Measurements from ENCODE around the gene NR1D2. TPM values are rescaled to one million over a fixed set of nuclear protein-coding genes. Genes with fewer than 3 reads are reported as not detected.
"Not testable (repeated sequence)": the region's sequence is repeated elsewhere in the genome, so short reads cannot be mapped to it uniquely, and the experiment has no call there.

The NR1D2 gene
- 33.4 TPM for polyA plus RNA-seq (2013, experiment 1 of 2)
- 36.2 TPM for polyA plus RNA-seq (2013, experiment 2 of 2)

DNA sequence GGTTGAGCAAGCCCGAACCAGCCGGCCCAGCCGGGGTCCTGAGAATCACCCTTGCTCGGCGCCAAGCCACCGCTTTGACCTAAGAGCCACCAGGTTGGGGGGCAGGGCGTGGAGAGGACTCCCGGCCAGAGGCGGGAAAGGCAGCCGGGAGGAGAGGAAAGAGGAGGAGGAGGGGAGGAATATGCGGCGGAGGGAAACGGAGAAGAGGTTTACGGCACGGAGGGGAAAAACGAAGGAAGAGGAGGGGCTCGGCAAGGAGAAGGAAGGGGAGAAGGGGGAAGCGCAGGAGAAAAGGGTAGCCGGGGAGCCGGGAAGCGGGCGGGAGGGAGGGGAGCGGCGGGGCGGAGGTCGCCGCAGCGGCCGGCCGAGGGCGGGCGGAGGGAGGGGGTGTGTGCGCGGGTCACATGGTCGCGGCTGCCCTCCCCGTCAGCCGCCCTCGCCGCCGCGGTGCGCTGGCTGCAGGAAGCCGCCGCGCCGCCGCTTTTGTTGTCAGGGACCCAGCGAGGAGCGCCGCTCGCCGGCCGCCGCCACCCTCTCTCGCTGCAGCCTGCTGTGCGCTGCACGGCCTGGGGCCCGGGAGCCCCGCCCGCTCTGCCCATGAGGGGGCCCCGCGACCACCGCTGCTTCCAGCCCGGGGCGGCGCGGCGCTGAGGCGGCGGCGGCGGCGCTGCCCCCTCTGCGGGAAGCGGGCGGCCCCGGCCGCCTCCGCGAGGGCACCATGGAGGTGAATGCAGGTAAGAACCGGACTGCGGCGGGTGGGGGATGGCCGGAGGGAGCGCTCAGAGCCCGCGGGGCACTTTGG, at the start of gene NR1D2:
Gene NR1D2, plus strand, starts transcription at position 426 of the 802 bp plus-strand sequence. Its CDS starts 293 bp downstream, at position 719.
- peaks cover 9% of the 10 kb centered on the region for H3K36me3 ChIP-seq (ENCODE audit: control insufficient read depth, insufficient read depth, low read length)
- peaks cover 12% of the 10 kb centered on the region for H3K4me1 ChIP-seq (ENCODE audit: control insufficient read depth, insufficient read depth, low read length, poor library complexity, severe bottlenecking)
- H3K27ac ChIP-seq (ENCODE audit: low read depth, low read length, severe bottlenecking) = peak within 1 kb of the TSS; percentile 99
- 0 to 1% methylated on average over 52 to 68 of the region's 88 CpGs for WGBS, 2 experiments (ENCODE audit: insufficient coverage in 2 of 2)
- peak within 1 kb of the TSS; percentile 59 for H3K4me3 ChIP-seq (ENCODE audit: extremely low read depth, insufficient read depth, low read length, poor library complexity, severe bottlenecking)
- no peaks in the 10 kb centered on the region for H3K9me3 ChIP-seq (ENCODE audit: control insufficient read depth, low read length)

GRCh38 chr3:23900744-23901143, 44.3 kb upstream of the NR1D2 start:
- H3K4me1 ChIP-seq (ENCODE audit: control insufficient read depth, insufficient read depth, low read length, poor library complexity, severe bottlenecking) = no peaks in the 10 kb centered on the region
- no peak overlapping the region for H3K27ac ChIP-seq (ENCODE audit: low read depth, low read length, severe bottlenecking)
- peaks cover 87% of the 10 kb centered on the region for H3K36me3 ChIP-seq (ENCODE audit: control insufficient read depth, insufficient read depth, low read length)
- H3K4me3 ChIP-seq (ENCODE audit: extremely low read depth, insufficient read depth, low read length, poor library complexity, severe bottlenecking) = no peak overlapping the region
- H3K9me3 ChIP-seq (ENCODE audit: control insufficient read depth, low read length) = peaks cover 12% of the 10 kb centered on the region
- 95 to 98% methylated on average over 5 to 6 of the region's 6 CpGs for WGBS, 2 experiments (ENCODE audit: insufficient coverage in 2 of 2)

DNA sequence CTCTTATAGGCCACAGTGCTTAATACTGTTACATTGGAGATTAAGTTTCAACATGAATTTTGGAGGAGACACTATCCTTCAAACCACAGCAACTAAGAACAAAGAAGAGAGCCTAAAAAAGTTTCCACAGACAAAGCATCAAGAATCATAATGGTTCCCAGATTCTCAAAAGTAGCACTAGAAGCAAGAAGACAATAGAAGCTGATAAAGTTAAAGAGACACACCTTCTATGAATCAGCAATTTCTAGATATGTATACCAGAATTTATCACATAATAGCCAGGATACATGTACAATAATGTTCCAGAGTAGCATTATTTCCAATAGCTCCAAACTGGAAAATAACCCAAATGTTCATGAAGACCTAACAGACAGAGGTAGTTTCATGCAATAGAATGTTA, 40.5 kb upstream of the NR1D2 start:
- H3K27ac ChIP-seq (ENCODE audit: low read depth, low read length, severe bottlenecking) = no peak overlapping the region
- H3K4me1 ChIP-seq (ENCODE audit: control insufficient read depth, insufficient read depth, low read length, poor library complexity, severe bottlenecking) = no peaks in the 10 kb centered on the region
- peaks cover 75% of the 10 kb centered on the region for H3K36me3 ChIP-seq (ENCODE audit: control insufficient read depth, insufficient read depth, low read length)
- H3K4me3 ChIP-seq (ENCODE audit: extremely low read depth, insufficient read depth, low read length, poor library complexity, severe bottlenecking) = no peak overlapping the region
- H3K9me3 ChIP-seq (ENCODE audit: control insufficient read depth, low read length) = peaks cover 2% of the 10 kb centered on the region

DNA sequence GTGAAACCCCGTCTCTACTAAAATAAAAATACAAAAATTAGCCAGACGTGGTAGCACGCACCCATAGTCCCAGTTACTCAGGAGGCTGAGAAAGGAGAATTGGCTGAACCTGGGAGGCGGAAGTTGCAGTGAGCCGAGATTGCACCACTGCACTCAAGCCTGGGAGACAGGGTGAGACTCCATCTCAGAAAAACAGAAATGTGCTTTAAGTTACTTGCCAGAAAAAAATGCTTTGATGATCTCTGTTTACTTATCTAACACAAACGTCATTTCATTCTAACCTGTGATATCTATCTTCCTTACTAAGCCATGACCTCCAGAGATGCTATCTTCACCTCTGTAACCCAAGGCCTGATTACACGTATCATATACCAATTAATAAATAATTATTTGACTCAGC, 35.7 kb upstream of the NR1D2 start:
- H3K9me3 ChIP-seq (ENCODE audit: control insufficient read depth, low read length) = no peaks in the 10 kb centered on the region
- H3K27ac ChIP-seq (ENCODE audit: low read depth, low read length, severe bottlenecking) = no peak overlapping the region
- H3K4me1 ChIP-seq (ENCODE audit: control insufficient read depth, insufficient read depth, low read length, poor library complexity, severe bottlenecking) = no peaks in the 10 kb centered on the region
- WGBS, 2 experiments (ENCODE audit: insufficient coverage in 2 of 2) = 86 to 92% methylated on average over 4 to 6 of the region's 7 CpGs
- no peak overlapping the region for H3K4me3 ChIP-seq (ENCODE audit: extremely low read depth, insufficient read depth, low read length, poor library complexity, severe bottlenecking)
- peaks cover 51% of the 10 kb centered on the region for H3K36me3 ChIP-seq (ENCODE audit: control insufficient read depth, insufficient read depth, low read length)

DNA sequence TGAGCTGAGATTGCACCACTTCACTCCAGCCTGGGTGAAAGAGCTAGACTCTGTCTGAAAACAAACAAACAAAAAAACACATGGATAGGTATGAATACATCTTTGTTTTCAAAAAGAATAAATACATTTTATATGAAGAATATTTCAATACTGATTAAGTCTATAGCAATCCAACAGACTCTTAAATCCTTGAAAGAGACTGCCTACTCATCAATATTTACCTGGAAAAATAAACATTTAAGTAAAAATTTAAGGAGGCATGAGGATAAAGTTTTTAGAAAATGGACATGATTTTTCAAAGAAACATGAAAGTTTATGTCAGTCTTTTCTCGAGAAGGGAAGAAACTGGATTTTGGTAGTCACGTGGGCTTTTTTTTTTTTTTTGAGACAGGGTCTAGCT, 33.7 kb upstream of the NR1D2 start:
- 81 to 94% methylated on average over 2 of the region's 2 CpGs for WGBS, 2 experiments (ENCODE audit: insufficient coverage in 2 of 2)
- peaks cover 34% of the 10 kb centered on the region for H3K36me3 ChIP-seq (ENCODE audit: control insufficient read depth, insufficient read depth, low read length)
- no peaks in the 10 kb centered on the region for H3K9me3 ChIP-seq (ENCODE audit: control insufficient read depth, low read length)
- H3K4me3 ChIP-seq (ENCODE audit: extremely low read depth, insufficient read depth, low read length, poor library complexity, severe bottlenecking) = no peak overlapping the region
- H3K4me1 ChIP-seq (ENCODE audit: control insufficient read depth, insufficient read depth, low read length, poor library complexity, severe bottlenecking) = peaks cover 4% of the 10 kb centered on the region
- H3K27ac ChIP-seq (ENCODE audit: low read depth, low read length, severe bottlenecking) = no peak overlapping the region

DNA sequence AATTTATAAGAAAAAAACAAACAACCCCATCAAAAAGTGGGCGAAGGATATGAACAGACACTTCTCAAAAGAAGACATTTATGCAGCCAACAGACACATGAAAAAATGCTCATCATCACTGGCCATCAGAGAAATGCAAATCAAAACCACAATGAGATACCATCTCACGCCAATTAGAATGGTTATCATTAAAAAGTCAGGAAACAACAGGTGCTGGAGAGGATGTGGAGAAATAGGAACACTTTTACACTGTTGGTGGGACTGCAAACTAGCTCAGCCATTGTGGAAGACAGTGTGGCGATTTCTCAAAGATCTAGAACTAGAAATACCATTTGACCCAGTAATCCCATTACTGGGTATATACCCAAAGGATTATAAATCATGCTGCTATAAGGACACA, 32.8 kb upstream of the NR1D2 start:
- not testable (repeated sequence) for H3K4me3 ChIP-seq (ENCODE audit: extremely low read depth, insufficient read depth, low read length, poor library complexity, severe bottlenecking); H3K27ac ChIP-seq (ENCODE audit: low read depth, low read length, severe bottlenecking); H3K9me3 ChIP-seq (ENCODE audit: control insufficient read depth, low read length); H3K4me1 ChIP-seq (ENCODE audit: control insufficient read depth, insufficient read depth, low read length, poor library complexity, severe bottlenecking)
- WGBS, 2 experiments (ENCODE audit: insufficient coverage in 2 of 2) = no CpG with 5 or more reads among the region's 3 CpGs
- H3K36me3 ChIP-seq (ENCODE audit: control insufficient read depth, insufficient read depth, low read length) = peaks cover 27% of the 10 kb centered on the region

DNA sequence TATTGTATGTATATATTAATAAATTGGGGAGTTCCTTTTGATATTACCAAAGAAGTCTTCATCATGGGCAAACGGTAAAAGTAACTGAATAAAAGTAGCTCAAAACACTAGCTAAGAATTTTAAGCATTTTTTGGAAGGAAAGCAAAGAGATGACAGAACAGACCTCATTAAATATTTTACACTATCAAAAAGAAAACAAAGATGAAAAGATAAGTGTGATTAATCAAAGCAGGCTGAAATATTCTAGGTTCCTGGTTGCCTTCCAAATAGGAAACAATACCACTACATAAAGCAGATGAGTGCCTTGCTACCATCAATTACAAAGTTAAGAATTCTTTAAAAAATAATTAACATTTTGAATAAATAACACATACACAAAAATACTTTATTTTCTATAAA, 31.9 kb upstream of the NR1D2 start:
- Histone ChIP-seq H3K4me3 (ENCODE audit: extremely low read depth, insufficient read depth, low read length, poor library complexity, severe bottlenecking) (no peak overlapping the region), H3K9me3 (ENCODE audit: control insufficient read depth, low read length) (no peaks in the 10 kb centered on the region), H3K4me1 (ENCODE audit: control insufficient read depth, insufficient read depth, low read length, poor library complexity, severe bottlenecking) (peaks cover 4% of the 10 kb centered on the region), H3K27ac (ENCODE audit: low read depth, low read length, severe bottlenecking) (no peak overlapping the region), H3K36me3 (ENCODE audit: control insufficient read depth, insufficient read depth, low read length) (peaks cover 34% of the 10 kb centered on the region)
- WGBS, 2 experiments (ENCODE audit: insufficient coverage in 2 of 2) = no CpG with 5 or more reads among the region's 1 CpG

DNA sequence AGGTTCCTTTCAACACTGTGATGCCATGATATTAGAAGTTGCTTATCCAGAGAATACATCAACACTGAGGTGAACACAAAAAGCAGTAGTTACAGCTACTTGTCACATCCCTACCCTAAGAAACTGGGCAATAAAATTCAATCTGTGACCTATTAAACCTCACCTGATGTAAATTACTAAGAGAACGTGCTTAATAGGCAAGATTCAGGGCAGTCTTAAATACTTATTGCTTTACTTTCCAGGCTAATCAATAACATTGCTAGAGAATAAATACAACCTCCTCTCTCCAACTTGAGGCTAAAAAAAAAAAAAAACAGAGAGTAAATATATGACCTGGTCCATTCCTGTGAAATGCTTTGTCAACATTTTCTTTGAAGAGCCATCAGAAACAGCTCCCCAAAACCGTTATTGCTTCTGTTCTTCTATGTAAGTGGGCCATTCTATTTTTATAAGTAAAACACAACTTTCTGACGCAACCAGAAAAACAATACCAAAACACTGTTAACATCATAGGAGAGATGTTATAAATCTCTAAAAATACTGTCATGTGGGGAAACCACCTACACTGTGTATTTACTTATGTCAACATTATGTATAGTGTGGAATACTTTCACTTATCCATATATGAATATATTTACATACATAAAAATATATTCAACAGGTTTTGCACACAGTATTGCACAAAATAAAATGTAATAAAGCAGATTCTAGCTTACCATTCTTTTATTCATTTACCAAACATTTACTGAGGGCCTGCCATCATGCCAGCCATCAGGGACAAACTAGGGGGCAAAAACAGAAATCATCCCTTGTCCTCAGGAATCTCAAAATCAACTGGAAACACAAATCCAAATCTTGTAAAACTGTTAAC, 31.0 kb upstream of the NR1D2 start:
- no peak overlapping the region for H3K27ac ChIP-seq (ENCODE audit: low read depth, low read length, severe bottlenecking)
- no CpG with 5 or more reads among the region's 3 CpGs for WGBS, 2 experiments (ENCODE audit: insufficient coverage in 2 of 2)
- peaks cover 6% of the 10 kb centered on the region for H3K4me1 ChIP-seq (ENCODE audit: control insufficient read depth, insufficient read depth, low read length, poor library complexity, severe bottlenecking)
- H3K4me3 ChIP-seq (ENCODE audit: extremely low read depth, insufficient read depth, low read length, poor library complexity, severe bottlenecking) = no peak overlapping the region
- peaks cover 35% of the 10 kb centered on the region for H3K36me3 ChIP-seq (ENCODE audit: control insufficient read depth, insufficient read depth, low read length)
- H3K9me3 ChIP-seq (ENCODE audit: control insufficient read depth, low read length) = no peaks in the 10 kb centered on the region

DNA sequence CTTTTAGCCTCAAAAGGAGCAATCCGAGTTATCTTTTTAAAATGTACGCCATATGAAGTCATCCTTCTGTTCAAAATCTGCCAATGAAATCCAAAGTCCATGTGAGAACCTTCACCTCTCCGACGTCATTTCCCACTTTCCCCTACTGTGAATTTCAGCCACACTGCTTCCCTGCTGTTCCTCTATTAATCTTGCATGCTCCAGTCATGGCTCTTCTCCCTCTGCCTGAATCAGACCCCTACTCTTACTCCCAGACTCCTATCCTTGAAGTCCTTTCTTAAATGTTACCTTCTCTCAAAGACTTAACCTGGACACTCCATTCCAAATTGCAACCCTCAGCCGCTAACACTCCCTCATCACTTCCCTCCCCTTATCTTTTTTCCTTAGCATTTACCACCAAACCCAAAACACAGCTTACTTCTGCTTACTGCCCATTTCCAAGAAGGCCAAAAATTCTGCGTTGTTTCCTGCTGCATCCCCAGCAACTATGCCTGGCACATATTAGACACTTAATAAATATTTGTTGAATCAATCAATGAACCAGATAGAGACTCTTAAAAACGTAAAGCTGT, 29.5 kb upstream of the NR1D2 start:
- H3K4me1 ChIP-seq (ENCODE audit: control insufficient read depth, insufficient read depth, low read length, poor library complexity, severe bottlenecking) = peaks cover 6% of the 10 kb centered on the region
- peak overlapping the region; percentile 17 for H3K27ac ChIP-seq (ENCODE audit: low read depth, low read length, severe bottlenecking)

GRCh38 chr3:23916152-23916885, 28.8 kb upstream of the NR1D2 start:
- Histone ChIP-seq H3K27ac (ENCODE audit: low read depth, low read length, severe bottlenecking) (peak overlapping the region; percentile 63), H3K4me3 (ENCODE audit: extremely low read depth, insufficient read depth, low read length, poor library complexity, severe bottlenecking) (peak overlapping the region; percentile 97), H3K4me1 (ENCODE audit: control insufficient read depth, insufficient read depth, low read length, poor library complexity, severe bottlenecking) (peaks cover 6% of the 10 kb centered on the region), H3K9me3 (ENCODE audit: control insufficient read depth, low read length) (no peaks in the 10 kb centered on the region), H3K36me3 (ENCODE audit: control insufficient read depth, insufficient read depth, low read length) (peaks cover 39% of the 10 kb centered on the region)
- 3 to 4% methylated on average over 30 to 32 of the region's 48 CpGs for WGBS, 2 experiments (ENCODE audit: insufficient coverage in 2 of 2)

More for the DNA sequence above, 29.5 kb upstream of the NR1D2 start:
- peak overlapping the region; percentile 97 for H3K4me3 ChIP-seq (ENCODE audit: extremely low read depth, insufficient read depth, low read length, poor library complexity, severe bottlenecking)
- peaks cover 35% of the 10 kb centered on the region for H3K36me3 ChIP-seq (ENCODE audit: control insufficient read depth, insufficient read depth, low read length)
- 38 to 44% methylated on average over 6 of the region's 7 CpGs for WGBS, 2 experiments (ENCODE audit: insufficient coverage in 2 of 2)
- no peaks in the 10 kb centered on the region for H3K9me3 ChIP-seq (ENCODE audit: control insufficient read depth, low read length)

All from mesodermal cell (in vitro differentiated cells).